Cortex of kidney (tissue), 1 donor: Measurements from ENCODE around the gene LHX1.

Experiments used
- DNase-seq: peaks from one replicate; lab custom pipeline; 2025; lab: John Stamatoyannopoulos, UW

The LHX1 gene

GRCh38 chr17:36937001-36937958, at the start of gene LHX1:
TSS of gene LHX1 (plus strand) at chr17:36937475. CDS start at chr17:36938198, 723 bp downstream.
- no peak for DNase-seq

- no peak for DNase-seq
Observed at GRCh38 chr17:36888236-36888951, 48.9 kb upstream of the LHX1 start.

GRCh38 chr17:36889770-36890349, 47.4 kb upstream of the LHX1 start:
- DNase-seq, result no peak

GRCh38 chr17:36890398-36891168, 46.7 kb upstream of the LHX1 start:
- DNase-seq, result no peak

GRCh38 chr17:36892112-36892838, 45.0 kb upstream of the LHX1 start:
- no peak for DNase-seq

- no peak for DNase-seq
Observed at GRCh38 chr17:36894177-36894576, 43.1 kb upstream of the LHX1 start.

- DNase-seq, result no peak
Observed at GRCh38 chr17:36894925-36895324, 42.4 kb upstream of the LHX1 start.

GRCh38 chr17:36899250-36900159, 37.8 kb upstream of the LHX1 start:
- no peak for DNase-seq

- no peak for DNase-seq
Observed at GRCh38 chr17:36900160-36900512, 37.1 kb upstream of the LHX1 start.

GRCh38 chr17:36901506-36901905, 35.8 kb upstream of the LHX1 start:
- DNase-seq, result no peak

- no peak for DNase-seq
Observed at GRCh38 chr17:36907407-36907806, 29.9 kb upstream of the LHX1 start.

GRCh38 chr17:36910513-36910912, 26.8 kb upstream of the LHX1 start:
- DNase-seq, result no peak

GRCh38 chr17:36911001-36911400, 26.3 kb upstream of the LHX1 start:
- no peak for DNase-seq

- no peak for DNase-seq
Observed at GRCh38 chr17:36913132-36913531, 24.1 kb upstream of the LHX1 start.

GRCh38 chr17:36918211-36918691, 19.0 kb upstream of the LHX1 start:
- DNase-seq, result no peak

GRCh38 chr17:36919407-36919968, 17.8 kb upstream of the LHX1 start:
- DNase-seq, result no peak

GRCh38 chr17:36920032-36921005, 17.0 kb upstream of the LHX1 start:
- no peak for DNase-seq

GRCh38 chr17:36921095-36921851, 16.0 kb upstream of the LHX1 start:
- no peak for DNase-seq
